ENCODE results near the gene OSBPL1A.

- TF ChIP-seq CTCF (IDR thresholded peaks at IDR 0.05) (no peak), POLR2A (IDR thresholded peaks at IDR 0.05) (no peak)
Measured at GRCh38 chr18:24270937-24271380, 126.7 kb downstream of the OSBPL1A start.

All from Peyer's patch (tissue), 4 donors.